ENCODE measurements around the gene ADRA2A. TPM values are rescaled to one million over a fixed set of nuclear protein-coding genes. Genes with fewer than 3 reads are reported as not detected.

The ADRA2A gene
- total RNA-seq, 1 experiment from 2014 or later: not detected

DNA sequence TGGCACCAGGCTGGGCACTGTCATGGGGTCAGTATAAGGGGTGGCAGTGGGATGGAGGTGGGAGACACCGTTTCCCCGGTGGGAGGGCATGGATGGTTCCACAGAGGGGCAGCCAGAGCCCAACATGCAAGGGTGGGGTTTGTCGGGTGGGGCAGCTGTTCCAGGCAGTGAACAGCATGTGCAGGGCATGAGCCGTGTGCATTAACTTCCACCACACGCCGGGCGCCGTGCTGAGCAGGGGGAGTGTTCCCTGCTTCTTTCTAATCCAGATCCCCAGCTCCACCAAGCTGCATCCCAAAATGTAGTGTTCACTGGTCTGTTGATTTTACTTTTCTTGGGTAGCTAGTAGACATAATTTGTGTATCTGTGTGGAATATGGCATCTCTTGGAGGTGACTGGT is 29.3 kb downstream of the ADRA2A start:
- no peak for TF ChIP-seq EZH2 (IDR thresholded peaks at IDR 0.05; ENCODE audit: low read depth)
- TF ChIP-seq, protein P1, sequence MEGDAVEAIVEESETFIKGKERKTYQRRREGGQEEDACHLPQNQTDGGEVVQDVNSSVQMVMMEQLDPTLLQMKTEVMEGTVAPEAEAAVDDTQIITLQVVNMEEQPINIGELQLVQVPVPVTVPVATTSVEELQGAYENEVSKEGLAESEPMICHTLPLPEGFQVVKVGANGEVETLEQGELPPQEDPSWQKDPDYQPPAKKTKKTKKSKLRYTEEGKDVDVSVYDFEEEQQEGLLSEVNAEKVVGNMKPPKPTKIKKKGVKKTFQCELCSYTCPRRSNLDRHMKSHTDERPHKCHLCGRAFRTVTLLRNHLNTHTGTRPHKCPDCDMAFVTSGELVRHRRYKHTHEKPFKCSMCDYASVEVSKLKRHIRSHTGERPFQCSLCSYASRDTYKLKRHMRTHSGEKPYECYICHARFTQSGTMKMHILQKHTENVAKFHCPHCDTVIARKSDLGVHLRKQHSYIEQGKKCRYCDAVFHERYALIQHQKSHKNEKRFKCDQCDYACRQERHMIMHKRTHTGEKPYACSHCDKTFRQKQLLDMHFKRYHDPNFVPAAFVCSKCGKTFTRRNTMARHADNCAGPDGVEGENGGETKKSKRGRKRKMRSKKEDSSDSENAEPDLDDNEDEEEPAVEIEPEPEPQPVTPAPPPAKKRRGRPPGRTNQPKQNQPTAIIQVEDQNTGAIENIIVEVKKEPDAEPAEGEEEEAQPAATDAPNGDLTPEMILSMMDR (conservative IDR thresholded peaks at IDR 0.05): no peak
- Histone ChIP-seq H3K27ac (no peak overlapping the region), H2AFZ (no peak overlapping the region), H3K79me2 (ENCODE audit: low read depth) (no peaks in the 10 kb centered on the region), H3K27me3 (ENCODE audit: insufficient read depth, low read depth) (no peaks in the 10 kb centered on the region), H3K4me2 (no peak overlapping the region), H3K36me3 (ENCODE audit: low read depth) (no peaks in the 10 kb centered on the region), H4K20me1 (ENCODE audit: insufficient read depth) (no peaks in the 10 kb centered on the region), H3K4me1 (replicated peaks; ENCODE audit: insufficient read depth) (no peaks in the 10 kb centered on the region), H3F3A (ENCODE audit: insufficient read depth, low read depth) (no peaks in the 10 kb centered on the region), H3K9me3 (ENCODE audit: insufficient read depth, low read depth) (no peaks in the 10 kb centered on the region), H3K9me2 (ENCODE audit: insufficient read depth) (no peaks in the 10 kb centered on the region), H3K4me3 (no peak overlapping the region)
- ChIA-PET POLR2A (ENCODE audit: unreplicated experiment) (no interaction called here), CTCF (no interaction called here)
- no TSS peak for BruUV-seq (replicated peaks)
- intact Hi-C loops (cut with micrococcal nuclease; ENCODE audit: unreplicated experiment): no loop called here
- no peak for DNase-seq

DNA sequence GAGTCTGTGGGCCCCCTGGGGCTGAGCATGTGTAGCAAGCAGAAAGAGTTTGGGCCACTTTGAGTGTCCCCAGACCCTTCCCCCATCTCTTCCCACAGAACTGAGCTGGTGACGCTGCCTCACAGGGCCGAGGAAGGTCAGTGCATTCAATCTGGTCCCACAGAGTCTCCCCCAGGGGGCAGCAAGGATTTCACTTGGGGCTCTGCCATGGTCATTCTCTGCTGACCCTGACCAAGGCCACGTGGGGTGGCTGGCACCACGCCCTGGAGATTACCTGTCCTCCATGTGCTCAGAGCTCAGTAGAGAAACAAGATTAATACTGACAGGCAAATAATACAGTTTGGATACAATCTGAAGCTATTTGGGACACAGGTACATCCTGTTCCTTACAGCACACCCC is 30.2 kb downstream of the ADRA2A start:
- intact Hi-C loops (cut with micrococcal nuclease; ENCODE audit: unreplicated experiment): no loop called here
- TF ChIP-seq, protein P1 (conservative IDR thresholded peaks at IDR 0.05): no peak
- no peak for TF ChIP-seq EZH2 (IDR thresholded peaks at IDR 0.05; ENCODE audit: low read depth)
- BruUV-seq (replicated peaks): no TSS peak
- Histone ChIP-seq H3F3A (ENCODE audit: insufficient read depth, low read depth) (no peaks in the 10 kb centered on the region), H3K79me2 (ENCODE audit: low read depth) (no peaks in the 10 kb centered on the region), H3K4me2 (no peak overlapping the region), H3K4me3 (no peak overlapping the region), H3K9me3 (ENCODE audit: insufficient read depth, low read depth) (no peaks in the 10 kb centered on the region), H3K4me1 (replicated peaks; ENCODE audit: insufficient read depth) (no peaks in the 10 kb centered on the region), H4K20me1 (ENCODE audit: insufficient read depth) (no peaks in the 10 kb centered on the region), H3K27ac (no peak overlapping the region), H3K9me2 (ENCODE audit: insufficient read depth) (no peaks in the 10 kb centered on the region), H3K27me3 (ENCODE audit: insufficient read depth, low read depth) (no peaks in the 10 kb centered on the region), H3K36me3 (ENCODE audit: low read depth) (no peaks in the 10 kb centered on the region), H2AFZ (no peak overlapping the region)
- ChIA-PET CTCF (no interaction called here), POLR2A (ENCODE audit: unreplicated experiment) (no interaction called here)
- no peak for DNase-seq

DNA sequence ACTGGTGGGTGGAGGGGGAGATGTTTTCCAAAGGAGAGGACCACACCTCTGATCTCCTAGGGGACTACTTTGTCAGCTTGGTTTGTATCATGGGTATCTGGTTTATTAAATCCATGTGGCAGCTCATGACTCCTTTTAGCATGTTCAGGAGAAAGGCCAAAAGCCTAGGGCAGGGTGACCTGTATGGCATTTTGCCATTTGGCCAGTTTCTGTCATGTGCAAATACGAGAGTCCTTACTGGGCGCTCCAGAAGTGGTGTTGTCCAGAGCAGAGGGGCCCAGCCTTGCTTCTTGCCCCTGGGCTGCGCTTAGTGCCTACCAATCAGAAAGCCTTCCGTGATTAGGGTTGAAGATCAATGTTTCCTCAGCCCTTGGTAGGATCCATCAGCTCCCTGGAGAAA is 31.0 kb downstream of the ADRA2A start:
- POLR2A ChIA-PET (ENCODE audit: unreplicated experiment): no interaction called here
- H4K20me1 ChIP-seq (ENCODE audit: insufficient read depth): no peaks in the 10 kb centered on the region

More for the DNA sequence above, 31.0 kb downstream of the ADRA2A start:
- Histone ChIP-seq H3K36me3 (ENCODE audit: low read depth) (no peaks in the 10 kb centered on the region), H3K27ac (no peak overlapping the region), H3K9me2 (ENCODE audit: insufficient read depth) (no peaks in the 10 kb centered on the region), H3K4me1 (replicated peaks; ENCODE audit: insufficient read depth) (no peaks in the 10 kb centered on the region), H3K27me3 (ENCODE audit: insufficient read depth, low read depth) (no peaks in the 10 kb centered on the region), H3K4me3 (no peak overlapping the region), H3K79me2 (ENCODE audit: low read depth) (no peaks in the 10 kb centered on the region), H2AFZ (no peak overlapping the region), H3K4me2 (no peak overlapping the region), H3F3A (ENCODE audit: insufficient read depth, low read depth) (no peaks in the 10 kb centered on the region), H3K9me3 (ENCODE audit: insufficient read depth, low read depth) (no peaks in the 10 kb centered on the region)
- DNase-seq: no peak
- TF ChIP-seq, protein P1 (conservative IDR thresholded peaks at IDR 0.05): no peak
- no peak for TF ChIP-seq EZH2 (IDR thresholded peaks at IDR 0.05; ENCODE audit: low read depth)
- intact Hi-C loops (cut with micrococcal nuclease; ENCODE audit: unreplicated experiment): no loop called here
- no TSS peak for BruUV-seq (replicated peaks)
- CTCF ChIA-PET: no interaction called here

Measured in PC-9 (cell line).